Cortex of kidney (tissue), 1 donor: Measurements from ENCODE around the gene ZYG11B.
"Not testable (repeated sequence)": the region's sequence is repeated elsewhere in the genome, so short reads cannot be mapped to it uniquely, and the experiment has no call there.

Source experiments
- DNase-seq: peaks from one replicate; lab custom pipeline; 2025; lab: John Stamatoyannopoulos, UW

Gene ZYG11B

GRCh38 chr1:52852854-52853253 lies 126.6 kb downstream of the ZYG11B start:
- no peak for DNase-seq

- DNase-seq, result no peak
These were observed 129.3 kb downstream of the ZYG11B start for GRCh38 chr1:52855584-52855983.

DNA sequence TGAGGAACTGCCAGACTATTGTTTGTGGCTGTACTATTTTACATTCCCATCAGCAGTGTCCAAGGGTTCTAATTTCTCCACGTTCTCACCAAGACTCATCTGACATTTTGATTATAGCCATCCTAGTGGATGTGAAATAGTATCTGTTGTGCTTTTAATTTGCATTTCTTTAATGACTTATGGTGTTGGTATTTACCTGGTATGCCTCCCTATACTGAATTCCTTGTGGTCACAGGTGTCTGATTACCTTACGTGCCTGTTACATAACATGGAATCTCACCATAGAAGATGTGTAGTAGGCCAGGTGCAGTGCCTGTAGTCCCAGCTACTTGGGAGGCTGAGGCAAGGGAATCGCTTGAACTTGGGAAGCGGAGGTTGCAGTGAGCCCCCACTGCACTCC lies 129.8 kb downstream of the ZYG11B start:
- no peak for DNase-seq

GRCh38 chr1:52857443-52857842 lies 131.2 kb downstream of the ZYG11B start:
- no peak for DNase-seq

- DNase-seq, result no peak
These were observed 136.6 kb downstream of the ZYG11B start for GRCh38 chr1:52862666-52863458.

- DNase-seq, result no peak
These were observed 141.0 kb downstream of the ZYG11B start for GRCh38 chr1:52867087-52867863.

DNA sequence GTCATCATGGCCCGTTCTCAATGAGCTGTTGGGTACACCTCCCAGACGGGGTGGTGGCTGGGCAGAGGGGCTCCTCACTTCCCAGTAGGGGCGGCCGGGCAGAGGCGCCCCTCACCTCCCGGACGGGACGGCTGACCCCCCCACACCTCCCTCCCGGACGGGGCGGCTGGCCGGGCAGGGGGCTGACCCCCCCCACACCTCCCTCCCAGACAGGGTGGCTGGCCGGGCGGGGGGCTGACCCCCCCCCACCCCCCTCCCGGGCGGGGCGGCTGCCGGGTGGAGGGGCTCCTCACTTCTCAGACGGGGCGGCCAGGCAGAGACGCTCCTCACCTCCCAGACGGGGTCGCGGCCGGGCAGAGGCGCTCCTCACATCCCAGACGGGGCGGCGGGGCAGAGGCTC lies 143.5 kb downstream of the ZYG11B start:
- DNase-seq, result not testable (repeated sequence)

DNA sequence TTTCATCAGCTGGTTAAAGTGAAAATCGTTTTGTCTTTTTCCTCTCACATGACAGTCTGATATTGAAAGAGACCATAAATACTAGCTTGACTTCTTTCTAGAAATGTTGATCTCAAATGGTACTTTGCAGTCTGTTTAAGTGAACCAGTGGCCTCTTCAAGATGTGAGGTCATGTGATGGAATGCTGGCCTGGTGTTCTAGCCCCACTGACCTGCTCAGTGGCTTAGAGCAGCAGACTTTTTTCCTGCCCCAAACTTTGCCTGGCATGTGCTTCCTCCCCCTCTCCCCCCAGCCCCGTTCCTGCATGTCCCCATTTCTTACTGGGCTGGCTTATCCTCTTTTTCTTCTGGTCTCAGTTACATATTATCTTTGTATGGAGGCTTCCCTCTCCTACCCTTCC lies 150.6 kb downstream of the ZYG11B start:
- DNase-seq, result no peak
